Myocyte (in vitro differentiated cells): Measurements from ENCODE around the gene SMYD3. TPM values are rescaled to one million over a fixed set of nuclear protein-coding genes. Genes with fewer than 3 reads are reported as not detected.
"Not testable (repeated sequence)": the region's sequence is repeated elsewhere in the genome, so short reads cannot be mapped to it uniquely, and the experiment has no call there.

Source experiments
- DNase-seq: peaks from one replicate; pipeline ENCODE4 v3.0.0-alpha.2; 2012; ENCODE audit warnings: low read depth
- total RNA-seq: library from RNA; depleted of rRNA; stranded (reverse); fragments of >200 nt; gene quantifications from 2 replicates; pipeline ENCODE4 v1.2.3, GENCODE V29; 2014

SMYD3 gene
- total RNA-seq, 1 donor from 2014 or later, result 18.7 TPM

GRCh38 chr1:246037832-246038231, 469.2 kb downstream of the SMYD3 start:
- DNase-seq, result no peak

- no peak for DNase-seq
Observed at GRCh38 chr1:246036175-246036574, 470.9 kb downstream of the SMYD3 start.

GRCh38 chr1:246035060-246035541, 472.0 kb downstream of the SMYD3 start:
- DNase-seq, result peak; percentile 31

- DNase-seq, result no peak
Observed at GRCh38 chr1:246034630-246035029, 472.4 kb downstream of the SMYD3 start.

- no peak for DNase-seq
Observed at GRCh38 chr1:246032984-246033383, 474.1 kb downstream of the SMYD3 start.

- no peak for DNase-seq
Observed at GRCh38 chr1:246032031-246032551, 475.0 kb downstream of the SMYD3 start.

- no peak for DNase-seq
Observed at GRCh38 chr1:246029616-246030015, 477.5 kb downstream of the SMYD3 start.

GRCh38 chr1:246024118-246024517, 483.0 kb downstream of the SMYD3 start:
- DNase-seq, result not testable (repeated sequence)

GRCh38 chr1:246020211-246020954, 486.7 kb downstream of the SMYD3 start:
- DNase-seq, result no peak

- no peak for DNase-seq
Observed at GRCh38 chr1:246018146-246018545, 488.9 kb downstream of the SMYD3 start.

GRCh38 chr1:246012341-246012740, 494.7 kb downstream of the SMYD3 start:
- peak; percentile 29 for DNase-seq

GRCh38 chr1:246010386-246010785, 496.7 kb downstream of the SMYD3 start:
- DNase-seq, result no peak

GRCh38 chr1:246008363-246008831, 498.7 kb downstream of the SMYD3 start:
- DNase-seq, result no peak

GRCh38 chr1:246005067-246005466, 502.0 kb downstream of the SMYD3 start:
- DNase-seq, result peak; percentile 94

- no peak for DNase-seq
Observed at GRCh38 chr1:246004301-246004700, 502.8 kb downstream of the SMYD3 start.

- no peak for DNase-seq
Observed at GRCh38 chr1:246003442-246003730, 503.7 kb downstream of the SMYD3 start.

GRCh38 chr1:246002725-246003441, 504.2 kb downstream of the SMYD3 start:
- DNase-seq, result peak; percentile 88

- DNase-seq, result no peak
Observed at GRCh38 chr1:246001837-246002230, 505.2 kb downstream of the SMYD3 start.

GRCh38 chr1:246001142-246001836, 505.8 kb downstream of the SMYD3 start:
- DNase-seq, result no peak

GRCh38 chr1:246000638-246001015, 506.5 kb downstream of the SMYD3 start:
- DNase-seq, result no peak

- no peak for DNase-seq
Observed at GRCh38 chr1:245999697-246000637, 507.1 kb downstream of the SMYD3 start.
